Breast epithelium (tissue), 3 donors: ENCODE data around the gene FHIP1B.

ENCODE experiments used
- POLR2A ChIP-seq: fragments of 450-650 bp; IDR thresholded peaks from one replicate; pipeline ENCODE4 v1.6.1; 2016; ENCODE audit warnings: antibody characterized with exemption, mild to moderate bottlenecking, moderate library complexity
- POLR2AphosphoS5 ChIP-seq, 3 donors: sonication (generic); formaldehyde crosslinking; IDR thresholded peaks; one replicate each; pipeline ENCODE4 v1.6.1; 2017; ENCODE audit warnings: antibody characterized with exemption in 3 of 3
- TF ChIP-seq, protein P1 (sequence below), 3 donors: fragments of 450-650 bp; IDR thresholded peaks; one replicate each; pipeline ENCODE4 v1.5.1; 2016 to 2017; ENCODE audit warnings: antibody characterized with exemption in 3 of 3, mild to moderate bottlenecking in 3 of 3, moderate library complexity in 3 of 3

DNA sequence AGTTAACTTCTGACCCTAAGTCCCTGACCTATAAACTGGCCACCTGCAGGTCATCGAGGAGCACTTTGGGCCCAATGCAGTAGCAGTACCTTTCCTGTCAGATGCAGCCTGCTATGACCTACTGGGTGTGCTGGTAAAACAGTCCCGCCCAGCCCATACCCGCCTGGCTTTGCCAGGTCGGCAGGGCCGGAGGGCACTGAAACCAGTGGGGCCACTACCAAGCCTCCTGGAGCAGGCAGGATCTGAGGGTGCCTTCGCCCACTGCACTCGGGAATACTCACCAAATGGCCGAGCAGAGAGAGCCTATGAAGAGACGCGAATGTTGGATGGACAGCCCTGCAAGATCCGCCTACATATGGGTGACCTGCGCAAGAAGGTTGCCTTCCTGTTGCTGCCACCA lies 24.6 kb downstream of the FHIP1B start:
- TF ChIP-seq POLR2A, result no peak
- TF ChIP-seq, protein P1, sequence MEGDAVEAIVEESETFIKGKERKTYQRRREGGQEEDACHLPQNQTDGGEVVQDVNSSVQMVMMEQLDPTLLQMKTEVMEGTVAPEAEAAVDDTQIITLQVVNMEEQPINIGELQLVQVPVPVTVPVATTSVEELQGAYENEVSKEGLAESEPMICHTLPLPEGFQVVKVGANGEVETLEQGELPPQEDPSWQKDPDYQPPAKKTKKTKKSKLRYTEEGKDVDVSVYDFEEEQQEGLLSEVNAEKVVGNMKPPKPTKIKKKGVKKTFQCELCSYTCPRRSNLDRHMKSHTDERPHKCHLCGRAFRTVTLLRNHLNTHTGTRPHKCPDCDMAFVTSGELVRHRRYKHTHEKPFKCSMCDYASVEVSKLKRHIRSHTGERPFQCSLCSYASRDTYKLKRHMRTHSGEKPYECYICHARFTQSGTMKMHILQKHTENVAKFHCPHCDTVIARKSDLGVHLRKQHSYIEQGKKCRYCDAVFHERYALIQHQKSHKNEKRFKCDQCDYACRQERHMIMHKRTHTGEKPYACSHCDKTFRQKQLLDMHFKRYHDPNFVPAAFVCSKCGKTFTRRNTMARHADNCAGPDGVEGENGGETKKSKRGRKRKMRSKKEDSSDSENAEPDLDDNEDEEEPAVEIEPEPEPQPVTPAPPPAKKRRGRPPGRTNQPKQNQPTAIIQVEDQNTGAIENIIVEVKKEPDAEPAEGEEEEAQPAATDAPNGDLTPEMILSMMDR (IDR thresholded peaks at IDR 0.05), result no peak
- TF ChIP-seq POLR2AphosphoS5 (IDR thresholded peaks at IDR 0.05), result no peak
